ENCODE data around the gene TMEM132A. TPM values are rescaled to one million over a fixed set of nuclear protein-coding genes. Genes with fewer than 3 reads are reported as not detected.

The TMEM132A gene, protein sequence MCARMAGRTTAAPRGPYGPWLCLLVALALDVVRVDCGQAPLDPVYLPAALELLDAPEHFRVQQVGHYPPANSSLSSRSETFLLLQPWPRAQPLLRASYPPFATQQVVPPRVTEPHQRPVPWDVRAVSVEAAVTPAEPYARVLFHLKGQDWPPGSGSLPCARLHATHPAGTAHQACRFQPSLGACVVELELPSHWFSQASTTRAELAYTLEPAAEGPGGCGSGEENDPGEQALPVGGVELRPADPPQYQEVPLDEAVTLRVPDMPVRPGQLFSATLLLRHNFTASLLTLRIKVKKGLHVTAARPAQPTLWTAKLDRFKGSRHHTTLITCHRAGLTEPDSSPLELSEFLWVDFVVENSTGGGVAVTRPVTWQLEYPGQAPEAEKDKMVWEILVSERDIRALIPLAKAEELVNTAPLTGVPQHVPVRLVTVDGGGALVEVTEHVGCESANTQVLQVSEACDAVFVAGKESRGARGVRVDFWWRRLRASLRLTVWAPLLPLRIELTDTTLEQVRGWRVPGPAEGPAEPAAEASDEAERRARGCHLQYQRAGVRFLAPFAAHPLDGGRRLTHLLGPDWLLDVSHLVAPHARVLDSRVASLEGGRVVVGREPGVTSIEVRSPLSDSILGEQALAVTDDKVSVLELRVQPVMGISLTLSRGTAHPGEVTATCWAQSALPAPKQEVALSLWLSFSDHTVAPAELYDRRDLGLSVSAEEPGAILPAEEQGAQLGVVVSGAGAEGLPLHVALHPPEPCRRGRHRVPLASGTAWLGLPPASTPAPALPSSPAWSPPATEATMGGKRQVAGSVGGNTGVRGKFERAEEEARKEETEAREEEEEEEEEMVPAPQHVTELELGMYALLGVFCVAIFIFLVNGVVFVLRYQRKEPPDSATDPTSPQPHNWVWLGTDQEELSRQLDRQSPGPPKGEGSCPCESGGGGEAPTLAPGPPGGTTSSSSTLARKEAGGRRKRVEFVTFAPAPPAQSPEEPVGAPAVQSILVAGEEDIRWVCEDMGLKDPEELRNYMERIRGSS
- total RNA-seq (2021; fragmentation: NEBNext Ultra II Directional; extraction: Animal tissue kit (Norgen Biotek cat#: 25700)), result 10 to 100 TPM; 23.8 to 32.2 (median 26.9) TPM
- long read RNA-seq, partial matches to known transcripts, result 1 of 3 reads
- long read RNA-seq, other reads (novel, unspliced or antisense), result 2 of 3 reads

DNA sequence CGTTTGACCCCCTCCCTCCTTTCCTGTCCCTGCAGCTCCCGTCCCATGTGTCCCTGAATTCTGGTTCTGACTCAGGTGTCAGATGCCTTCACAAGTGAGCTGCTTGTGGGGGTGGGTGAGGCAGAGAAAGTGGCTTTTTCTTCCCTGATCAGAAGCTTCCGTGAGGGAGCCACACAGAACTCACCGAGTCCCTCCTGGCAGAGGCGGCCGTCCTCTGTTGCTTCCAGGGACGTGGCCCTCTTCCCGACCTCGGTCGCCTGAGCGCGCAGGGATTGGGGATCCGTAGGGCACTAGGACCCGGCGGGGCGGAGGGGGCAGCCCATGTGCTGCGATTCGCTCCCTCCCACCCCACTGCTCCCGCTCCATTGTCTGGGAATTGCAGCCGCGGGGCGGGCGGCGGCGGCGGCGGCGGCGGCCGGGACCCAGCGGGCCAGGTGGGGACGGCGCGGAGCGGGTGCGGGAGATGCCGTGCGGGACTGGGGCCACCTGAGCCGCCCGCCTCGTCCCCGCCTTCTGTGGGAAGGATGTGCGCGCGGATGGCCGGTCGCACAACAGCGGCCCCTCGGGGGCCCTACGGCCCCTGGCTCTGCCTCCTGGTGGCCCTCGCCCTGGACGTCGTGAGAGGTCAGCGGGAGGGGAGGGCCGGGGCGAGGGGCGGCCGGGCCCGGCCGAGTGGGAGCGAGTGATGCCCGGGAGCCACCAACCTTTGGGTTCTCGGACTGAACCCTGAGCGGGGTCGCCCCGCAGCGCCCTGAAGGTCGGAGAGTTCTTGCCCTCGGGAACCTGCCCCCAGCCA, at the start of gene TMEM132A:
TSS of gene TMEM132A (plus strand) at position 351 of the 796 bp plus-strand sequence. CDS start at position 525, 174 bp downstream.
- Mint-ChIP-seq H3K27ac (peak within 1 kb of the TSS; percentile 13), H3K4me1 (ENCODE audit: low read depth) (peaks cover 19% of the 10 kb centered on the region), H3K4me3 (peak within 1 kb of the TSS; percentile 89), H3K27me3 (ENCODE audit: insufficient read depth) (no peaks in the 10 kb centered on the region), H3K9me3 (no peaks in the 10 kb centered on the region), H3K36me3 (ENCODE audit: low read depth) (peaks cover 10% of the 10 kb centered on the region; the same call in 1 of the 2 replicates)
- TF ChIP-seq, protein P1, sequence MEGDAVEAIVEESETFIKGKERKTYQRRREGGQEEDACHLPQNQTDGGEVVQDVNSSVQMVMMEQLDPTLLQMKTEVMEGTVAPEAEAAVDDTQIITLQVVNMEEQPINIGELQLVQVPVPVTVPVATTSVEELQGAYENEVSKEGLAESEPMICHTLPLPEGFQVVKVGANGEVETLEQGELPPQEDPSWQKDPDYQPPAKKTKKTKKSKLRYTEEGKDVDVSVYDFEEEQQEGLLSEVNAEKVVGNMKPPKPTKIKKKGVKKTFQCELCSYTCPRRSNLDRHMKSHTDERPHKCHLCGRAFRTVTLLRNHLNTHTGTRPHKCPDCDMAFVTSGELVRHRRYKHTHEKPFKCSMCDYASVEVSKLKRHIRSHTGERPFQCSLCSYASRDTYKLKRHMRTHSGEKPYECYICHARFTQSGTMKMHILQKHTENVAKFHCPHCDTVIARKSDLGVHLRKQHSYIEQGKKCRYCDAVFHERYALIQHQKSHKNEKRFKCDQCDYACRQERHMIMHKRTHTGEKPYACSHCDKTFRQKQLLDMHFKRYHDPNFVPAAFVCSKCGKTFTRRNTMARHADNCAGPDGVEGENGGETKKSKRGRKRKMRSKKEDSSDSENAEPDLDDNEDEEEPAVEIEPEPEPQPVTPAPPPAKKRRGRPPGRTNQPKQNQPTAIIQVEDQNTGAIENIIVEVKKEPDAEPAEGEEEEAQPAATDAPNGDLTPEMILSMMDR (IDR thresholded peaks at IDR 0.05), result no peak
- DNase-seq, result peak; percentile 34

DNA sequence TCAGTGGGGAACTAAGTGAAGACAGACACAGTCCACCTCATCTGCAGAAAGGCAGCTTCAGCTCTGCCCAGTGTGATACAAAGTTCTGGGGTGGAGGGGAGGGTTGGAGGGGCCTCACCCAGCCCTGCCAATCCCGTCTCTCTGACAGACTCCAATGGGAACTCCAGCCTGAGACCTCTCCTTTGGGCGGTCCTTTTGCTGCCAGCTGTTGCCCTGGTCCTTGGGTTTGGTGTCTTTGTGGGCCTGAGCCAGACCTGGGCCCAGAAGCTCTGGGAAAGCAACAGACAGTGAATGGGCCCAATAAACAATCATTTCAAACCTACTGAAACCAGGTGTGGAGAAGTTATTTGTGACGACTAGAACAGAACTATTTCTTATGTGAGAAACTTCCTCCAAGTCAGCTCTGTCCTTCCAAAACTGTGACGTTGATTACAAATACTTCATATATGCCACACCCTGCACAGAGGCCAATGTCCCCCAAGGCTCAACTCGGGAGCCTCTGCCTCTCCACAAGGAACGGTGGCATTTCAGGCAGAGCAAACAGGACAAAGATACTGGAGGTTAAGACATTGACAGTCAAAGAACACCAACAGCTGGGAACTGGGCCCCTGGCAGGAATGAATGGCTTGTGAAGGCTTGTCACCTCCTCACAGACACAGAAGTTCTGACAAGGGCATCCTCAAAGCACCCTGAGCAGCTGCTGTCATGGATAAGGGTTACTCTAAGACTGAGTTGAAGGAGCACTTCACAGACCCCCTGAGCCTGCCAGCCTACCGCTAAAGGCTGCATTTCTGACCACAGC, 48.7 kb upstream of the TMEM132A start:
- no peak overlapping the region for H3K27ac Mint-ChIP-seq
- no peaks in the 10 kb centered on the region for H3K9me3 Mint-ChIP-seq

DNA sequence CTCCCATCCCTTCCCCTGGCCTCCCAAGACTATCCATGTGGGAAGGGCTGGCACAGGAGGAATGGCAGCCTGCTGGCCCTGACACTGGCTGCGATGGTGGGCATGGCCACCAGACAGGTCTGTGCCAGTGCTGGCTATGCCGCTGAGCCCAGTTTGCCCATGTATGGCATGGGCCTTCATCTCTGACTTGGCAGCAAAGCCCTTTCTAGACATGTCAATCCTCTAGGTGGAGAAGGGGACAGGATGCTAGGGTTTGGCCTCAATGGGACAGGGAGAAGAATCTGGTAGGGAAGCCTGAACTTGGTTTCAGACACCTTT, 48.1 kb upstream of the TMEM132A start:
- no peak for DNase-seq

More for the DNA sequence above, 48.7 kb upstream of the TMEM132A start:
- no peak for DNase-seq
- Mint-ChIP-seq H3K4me1 (ENCODE audit: low read depth) (peaks cover 23% of the 10 kb centered on the region), H3K4me3 (no peak overlapping the region), H3K36me3 (ENCODE audit: low read depth) (peaks cover 5% of the 10 kb centered on the region; the same call in 1 of the 2 replicates), H3K27me3 (ENCODE audit: insufficient read depth) (peaks cover 5% of the 10 kb centered on the region)
- TF ChIP-seq, protein P1 (IDR thresholded peaks at IDR 0.05), result no peak

DNA sequence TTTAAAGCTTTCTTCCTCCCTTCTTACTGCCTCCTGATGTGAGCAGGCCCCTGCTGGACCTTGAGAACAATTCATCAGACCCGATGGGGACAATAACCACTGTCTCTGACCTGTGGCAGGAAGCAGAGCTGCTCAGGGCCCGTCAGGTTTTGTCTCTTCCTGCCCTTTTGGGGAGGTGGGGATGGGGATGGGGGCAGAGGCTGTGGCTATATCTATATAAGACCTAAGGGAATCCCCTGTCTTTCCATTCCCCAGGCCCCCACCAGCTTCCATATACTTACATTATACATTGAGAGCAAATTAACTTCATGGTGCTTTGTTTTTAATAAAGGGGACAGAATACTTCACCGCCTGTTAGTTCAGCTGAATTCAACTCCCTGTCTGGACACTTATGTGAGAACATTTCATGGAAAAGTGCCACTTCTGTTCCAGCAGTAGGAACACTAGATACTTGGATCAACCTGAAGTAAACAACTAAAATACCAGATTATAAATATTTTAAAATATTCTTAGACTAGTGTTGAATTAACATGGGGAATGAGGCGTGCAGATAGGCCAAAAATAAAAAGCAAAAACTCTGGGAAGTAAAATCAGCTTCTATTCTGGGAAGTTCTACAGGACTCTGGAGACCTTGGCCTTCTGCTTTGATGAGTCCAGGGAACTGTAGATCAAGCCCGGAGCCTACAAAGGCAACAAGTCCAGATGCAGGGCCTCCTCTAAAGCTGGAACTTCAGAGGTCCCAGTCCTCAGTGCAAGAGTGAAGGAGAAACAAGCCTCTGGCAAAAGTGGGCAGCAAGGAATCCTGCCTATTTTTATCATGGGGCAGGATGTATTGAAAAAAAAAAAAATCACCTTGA, 45.8 kb upstream of the TMEM132A start:
- Mint-ChIP-seq H3K4me1 (ENCODE audit: low read depth) (peaks cover 3% of the 10 kb centered on the region), H3K36me3 (ENCODE audit: low read depth) (peaks cover 5% of the 10 kb centered on the region; the same call in 1 of the 2 replicates), H3K4me3 (no peak overlapping the region), H3K9me3 (no peaks in the 10 kb centered on the region), H3K27ac (no peak overlapping the region), H3K27me3 (ENCODE audit: insufficient read depth) (peaks cover 3% of the 10 kb centered on the region)
- TF ChIP-seq, protein P1 (IDR thresholded peaks at IDR 0.05), result no peak
- DNase-seq, result no peak

More for the DNA sequence above, 48.1 kb upstream of the TMEM132A start:
- peaks cover 3% of the 10 kb centered on the region for H3K27me3 Mint-ChIP-seq (ENCODE audit: insufficient read depth)
- peaks cover 5% of the 10 kb centered on the region; the same call in 1 of the 2 replicates for H3K36me3 Mint-ChIP-seq (ENCODE audit: low read depth)
- H3K4me1 Mint-ChIP-seq (ENCODE audit: low read depth), result peaks cover 23% of the 10 kb centered on the region
- TF ChIP-seq, protein P1 (IDR thresholded peaks at IDR 0.05), result no peak
- H3K4me3 Mint-ChIP-seq, result no peak overlapping the region
- H3K9me3 Mint-ChIP-seq, result no peaks in the 10 kb centered on the region
- H3K27ac Mint-ChIP-seq, result no peak overlapping the region

All from HFFc6 (cell line).